Breast epithelium (tissue), 3 donors: Measurements from ENCODE around the gene STIM2.

ENCODE experiments used
- POLR2A ChIP-seq: fragments of 450-650 bp; IDR thresholded peaks from one replicate; pipeline ENCODE4 v1.6.1; 2016; ENCODE audit warnings: antibody characterized with exemption, mild to moderate bottlenecking, moderate library complexity
- POLR2AphosphoS5 ChIP-seq, 3 donors: sonication (generic); formaldehyde crosslinking; IDR thresholded peaks; one replicate each; pipeline ENCODE4 v1.6.1; 2017; ENCODE audit warnings: antibody characterized with exemption in 3 of 3
- TF ChIP-seq, protein P1 (sequence below), 3 donors: fragments of 450-650 bp; IDR thresholded peaks; one replicate each; pipeline ENCODE4 v1.5.1; 2016 to 2017; ENCODE audit warnings: antibody characterized with exemption in 3 of 3, mild to moderate bottlenecking in 3 of 3, moderate library complexity in 3 of 3

DNA sequence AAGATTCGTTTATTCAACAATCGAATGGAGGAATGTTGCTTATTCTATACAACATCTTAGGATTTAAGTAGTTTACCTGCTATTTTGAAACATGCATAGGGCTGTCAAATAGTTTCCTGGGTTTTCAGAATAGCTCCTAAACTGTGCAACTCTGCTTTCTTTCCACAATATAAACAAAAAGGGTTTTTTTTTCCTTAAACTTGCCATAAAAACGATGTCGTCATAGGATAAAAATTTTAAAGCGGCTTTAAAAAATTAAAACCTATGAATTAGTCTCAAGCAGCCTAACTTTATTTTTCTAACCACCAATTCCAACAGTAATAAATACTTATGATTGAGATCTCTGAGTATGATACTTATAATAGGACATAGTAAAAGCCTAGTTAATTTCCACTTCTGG, 21.6 kb upstream of the STIM2 start:
- TF ChIP-seq, protein P1, sequence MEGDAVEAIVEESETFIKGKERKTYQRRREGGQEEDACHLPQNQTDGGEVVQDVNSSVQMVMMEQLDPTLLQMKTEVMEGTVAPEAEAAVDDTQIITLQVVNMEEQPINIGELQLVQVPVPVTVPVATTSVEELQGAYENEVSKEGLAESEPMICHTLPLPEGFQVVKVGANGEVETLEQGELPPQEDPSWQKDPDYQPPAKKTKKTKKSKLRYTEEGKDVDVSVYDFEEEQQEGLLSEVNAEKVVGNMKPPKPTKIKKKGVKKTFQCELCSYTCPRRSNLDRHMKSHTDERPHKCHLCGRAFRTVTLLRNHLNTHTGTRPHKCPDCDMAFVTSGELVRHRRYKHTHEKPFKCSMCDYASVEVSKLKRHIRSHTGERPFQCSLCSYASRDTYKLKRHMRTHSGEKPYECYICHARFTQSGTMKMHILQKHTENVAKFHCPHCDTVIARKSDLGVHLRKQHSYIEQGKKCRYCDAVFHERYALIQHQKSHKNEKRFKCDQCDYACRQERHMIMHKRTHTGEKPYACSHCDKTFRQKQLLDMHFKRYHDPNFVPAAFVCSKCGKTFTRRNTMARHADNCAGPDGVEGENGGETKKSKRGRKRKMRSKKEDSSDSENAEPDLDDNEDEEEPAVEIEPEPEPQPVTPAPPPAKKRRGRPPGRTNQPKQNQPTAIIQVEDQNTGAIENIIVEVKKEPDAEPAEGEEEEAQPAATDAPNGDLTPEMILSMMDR (IDR thresholded peaks at IDR 0.05), result no peak
- TF ChIP-seq POLR2A (no peak), POLR2AphosphoS5 (IDR thresholded peaks at IDR 0.05) (no peak)
